DMS153 (cell line): ENCODE results near the gene UGT1A4.
"Not testable (repeated sequence)": the region's sequence is repeated elsewhere in the genome, so short reads cannot be mapped to it uniquely, and the experiment has no call there.

ENCODE experiments used
- DNase-seq: peaks from one replicate; lab custom pipeline; 2025; lab: John Stamatoyannopoulos, UW

The UGT1A4 gene

DNA sequence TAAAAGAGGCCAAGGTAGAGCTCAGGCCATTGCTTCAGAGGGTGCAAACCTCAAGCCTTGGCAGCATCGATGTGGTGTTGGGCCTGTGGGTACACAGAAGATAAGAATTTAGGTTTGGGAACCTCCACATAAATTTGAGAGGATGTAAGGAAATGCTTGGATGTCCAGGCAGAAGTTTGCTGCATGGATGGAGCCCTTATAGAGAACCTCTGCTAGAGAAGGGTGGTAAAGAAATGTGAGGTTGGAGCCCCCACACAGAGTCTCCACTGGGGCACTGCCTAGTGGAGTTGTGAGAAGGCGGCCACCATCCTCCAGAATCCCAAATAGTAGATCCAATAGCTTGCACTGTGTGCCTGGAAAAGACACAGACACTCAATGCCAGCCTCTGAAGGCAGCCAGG, 32.2 kb downstream of the UGT1A4 start:
- not testable (repeated sequence) for DNase-seq

- DNase-seq = not testable (repeated sequence)
These were observed 32.9 kb downstream of the UGT1A4 start for GRCh38 chr2:233751212-233752009.

DNA sequence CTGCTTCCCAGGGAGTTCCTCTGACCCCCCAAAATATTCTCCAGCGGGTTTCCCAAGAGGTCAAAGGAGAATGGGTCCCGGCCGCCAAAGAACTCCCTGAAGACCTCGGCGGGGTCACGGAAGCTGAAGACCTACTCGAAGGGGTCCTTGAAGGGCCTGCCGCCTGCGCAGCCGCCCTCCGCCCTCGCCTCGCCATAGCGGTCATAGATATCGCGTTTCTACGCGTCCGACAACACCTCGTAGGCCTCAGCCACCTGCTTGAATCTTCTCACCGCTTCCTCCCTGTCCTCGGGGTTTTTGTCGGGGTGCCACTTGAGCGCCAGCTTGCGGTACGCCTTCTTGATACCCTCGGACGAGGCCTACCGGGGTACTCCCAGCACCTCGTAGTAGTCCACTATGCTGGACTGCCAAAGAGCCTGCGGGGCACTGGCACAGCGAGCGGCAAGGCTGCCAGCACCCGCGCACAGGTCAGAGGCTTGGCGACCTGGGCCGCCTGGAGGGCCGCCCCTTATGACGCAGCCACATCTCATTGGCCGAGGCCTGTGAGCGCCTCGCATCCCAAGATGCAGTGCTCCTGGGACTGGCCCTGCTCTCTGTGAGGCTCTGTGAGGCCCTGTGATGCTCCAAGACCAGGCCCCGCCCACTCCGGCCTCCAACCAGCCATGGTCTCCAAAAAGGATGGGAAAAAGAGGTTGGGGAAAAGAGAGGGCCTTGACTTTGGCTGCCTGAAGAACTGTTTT, 36.5 kb downstream of the UGT1A4 start:
- DNase-seq = no peak

DNA sequence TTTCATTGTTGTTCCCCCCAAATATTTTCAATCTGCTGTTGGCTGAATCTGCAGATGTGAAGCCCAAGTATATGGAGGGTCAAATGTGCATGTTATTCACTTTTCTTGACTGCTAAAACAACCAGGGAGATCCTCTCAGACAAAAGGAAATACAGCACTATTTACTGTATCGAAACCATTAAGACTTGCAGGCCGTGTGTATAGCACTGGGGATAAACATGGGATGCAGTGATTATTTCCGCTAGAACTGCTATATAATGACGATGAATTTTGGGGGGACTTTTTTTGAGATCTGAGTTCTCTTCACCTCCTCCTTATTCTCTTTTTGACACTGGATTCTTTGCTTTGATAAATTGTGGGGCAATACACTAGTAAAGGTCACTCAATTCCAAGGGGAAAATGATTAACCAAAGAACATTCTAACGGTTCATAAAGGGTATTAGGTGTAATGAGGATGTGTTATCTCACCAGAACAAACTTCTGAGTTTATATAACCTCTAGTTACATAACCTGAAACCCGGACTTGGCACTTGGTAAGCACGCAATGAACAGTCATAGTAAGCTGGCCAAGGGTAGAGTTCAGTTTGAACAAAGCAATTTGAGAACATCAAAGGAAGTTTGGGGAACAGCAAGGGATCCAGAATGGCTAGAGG, 38.0 kb downstream of the UGT1A4 start:
- DNase-seq = no peak

DNA sequence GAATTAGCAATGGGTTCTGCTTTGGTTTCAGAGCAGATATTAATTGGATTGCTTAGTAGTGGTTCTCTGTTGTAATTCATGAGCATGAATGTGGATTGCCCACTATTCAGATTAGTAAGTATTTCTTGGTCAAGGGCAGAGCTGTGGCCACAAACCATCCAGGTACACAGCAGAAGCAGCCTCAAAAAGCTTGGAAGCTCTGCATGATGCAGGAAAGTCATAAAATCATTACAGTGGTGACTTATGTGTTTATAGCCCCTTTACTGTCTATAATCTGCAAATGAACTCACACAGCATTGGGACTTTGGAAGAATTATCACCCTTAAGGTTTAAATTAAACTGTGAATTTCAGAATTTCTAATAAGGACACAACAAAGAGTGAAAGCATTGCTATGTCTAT, 39.6 kb downstream of the UGT1A4 start:
- DNase-seq = no peak

GRCh38 chr2:233758849-233759248, 40.3 kb downstream of the UGT1A4 start:
- no peak for DNase-seq

GRCh38 chr2:233760043-233760442, 41.5 kb downstream of the UGT1A4 start, which contains the start of gene UGT1A1:
UGT1A1 (plus strand) TSS chr2:233760270; CDS start chr2:233760288, 18 bp downstream.
- no peak for DNase-seq

- DNase-seq = no peak
These were observed 42.7 kb downstream of the UGT1A4 start for GRCh38 chr2:233761040-233761769.

DNA sequence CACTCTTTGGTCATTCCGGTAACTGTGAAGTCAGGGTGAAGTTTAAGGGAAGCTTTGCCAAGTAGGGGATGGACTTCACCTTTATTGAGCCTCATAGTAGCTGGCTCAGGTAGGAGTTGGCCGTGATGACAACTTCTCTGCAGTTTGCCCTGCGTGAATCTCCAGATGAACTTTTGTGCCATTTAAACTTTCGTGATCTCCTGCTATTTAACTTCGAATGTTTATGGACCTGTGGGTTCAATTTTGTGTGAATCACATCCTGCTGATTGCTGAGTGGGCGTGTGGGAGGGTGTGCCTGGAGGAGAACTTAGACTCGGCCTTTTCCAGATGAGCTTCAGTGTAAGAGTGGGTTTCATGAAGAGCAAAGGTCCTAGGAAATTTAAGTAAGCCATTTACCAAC, 45.7 kb downstream of the UGT1A4 start:
- DNase-seq = no peak

GRCh38 chr2:233764761-233765160, 46.2 kb downstream of the UGT1A4 start:
- DNase-seq = no peak

DNA sequence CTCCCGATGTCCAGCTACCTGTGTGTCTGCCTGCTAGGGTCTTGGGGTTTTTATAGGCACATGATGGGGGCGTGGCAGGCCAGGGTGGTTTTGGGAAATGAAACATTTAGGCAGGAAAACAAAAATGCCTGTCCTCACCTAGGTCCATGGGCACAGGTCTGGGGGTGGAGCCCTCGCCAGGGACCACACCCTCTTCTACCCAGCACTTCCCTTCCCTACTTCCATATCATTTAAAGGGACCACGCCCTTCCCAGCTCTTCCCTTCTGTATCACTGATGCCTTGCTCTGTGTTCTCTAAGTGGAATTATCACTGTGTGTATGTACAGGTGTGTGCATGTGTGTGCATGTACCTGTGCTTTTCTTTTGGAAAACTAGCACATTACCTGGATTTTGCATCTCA, 47.9 kb downstream of the UGT1A4 start:
- DNase-seq = no peak

GRCh38 chr2:233768076-233768475, 49.5 kb downstream of the UGT1A4 start:
- DNase-seq = no peak

- DNase-seq = no peak
These were observed 50.7 kb downstream of the UGT1A4 start for GRCh38 chr2:233769260-233769659.

- no peak for DNase-seq
These were observed 53.6 kb downstream of the UGT1A4 start for GRCh38 chr2:233772153-233772552.

DNA sequence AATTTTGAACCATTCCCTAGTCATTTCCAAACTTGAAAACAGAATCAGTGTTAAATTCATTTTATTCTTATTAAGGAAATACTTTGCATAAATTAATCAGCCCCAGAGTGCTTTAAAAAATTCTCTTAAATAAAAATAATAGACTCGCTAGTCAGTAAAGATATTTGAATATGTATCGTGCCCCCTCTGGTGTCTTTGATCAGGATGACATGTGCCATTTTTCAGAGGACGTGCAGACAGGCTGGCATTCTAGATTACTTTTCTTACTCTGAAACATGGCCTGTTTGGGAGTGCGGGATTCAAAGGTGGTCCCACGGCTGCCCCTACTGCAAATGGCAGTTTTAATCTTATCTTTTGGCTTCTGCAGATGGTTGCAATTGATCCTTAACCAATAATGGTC, 54.0 kb downstream of the UGT1A4 start:
- no peak for DNase-seq

- no peak for DNase-seq
These were observed 55.3 kb downstream of the UGT1A4 start for GRCh38 chr2:233773854-233774253.

DNA sequence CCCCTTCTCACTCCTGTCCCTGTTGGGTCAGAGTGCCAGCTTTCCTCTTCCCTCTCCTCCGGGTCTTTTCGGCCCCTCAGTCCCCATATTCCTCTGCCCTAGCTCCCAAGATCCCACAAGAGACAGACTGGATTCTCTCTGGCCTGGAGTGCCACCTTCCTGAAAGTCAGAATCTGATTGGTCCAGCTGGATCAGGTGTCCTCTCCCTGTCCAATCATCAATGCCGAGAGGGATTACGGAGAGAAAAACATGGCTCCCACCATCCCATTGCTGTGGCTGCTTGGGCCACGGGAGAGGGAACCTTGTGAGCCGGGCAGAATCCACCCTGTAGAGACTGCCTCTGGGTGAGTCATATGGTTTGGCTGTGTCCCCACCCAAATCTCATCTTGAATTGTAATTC, 56.9 kb downstream of the UGT1A4 start:
- no peak for DNase-seq

- no peak for DNase-seq
These were observed 59.5 kb downstream of the UGT1A4 start, which contains the start of gene MROH2A for GRCh38 chr2:233778030-233778429. MROH2A (plus strand) TSS chr2:233778330; CDS start chr2:233779359, 1,029 bp downstream.

GRCh38 chr2:233779722-233780121, 61.2 kb downstream of the UGT1A4 start:
- no peak for DNase-seq

GRCh38 chr2:233780771-233781170, 62.2 kb downstream of the UGT1A4 start:
- no peak for DNase-seq

- DNase-seq = no peak
These were observed 71.0 kb downstream of the UGT1A4 start for GRCh38 chr2:233789554-233789953.
